Epithelial cell of proximal tubule (primary cell): ENCODE data around the gene TBR1. TPM values are rescaled to one million over a fixed set of nuclear protein-coding genes. Genes with fewer than 3 reads are reported as not detected.

Experiments used
- DNase-seq: peaks from one replicate; pipeline ENCODE4 v3.0.0-alpha.2; 2011; ENCODE audit warnings: low read depth
- H3K4me3 ChIP-seq: 2 replicates; pipeline ENCODE4 v1.5.1; 2011; ENCODE audit warnings: low read depth, mild to moderate bottlenecking, low read length
- CTCF ChIP-seq: conservative IDR thresholded peaks from 2 replicates; pipeline ENCODE4 v1.5.1; 2012; ENCODE audit warnings: low read depth, mild to moderate bottlenecking, low read length
- total RNA-seq: library from RNA; depleted of rRNA; stranded (reverse); fragments of >200 nt; gene quantifications from 2 replicates; pipeline ENCODE4 v1.2.3, GENCODE V29; 2015

The TBR1 gene
- total RNA-seq, 1 donor from 2014 or later = not detected

DNA sequence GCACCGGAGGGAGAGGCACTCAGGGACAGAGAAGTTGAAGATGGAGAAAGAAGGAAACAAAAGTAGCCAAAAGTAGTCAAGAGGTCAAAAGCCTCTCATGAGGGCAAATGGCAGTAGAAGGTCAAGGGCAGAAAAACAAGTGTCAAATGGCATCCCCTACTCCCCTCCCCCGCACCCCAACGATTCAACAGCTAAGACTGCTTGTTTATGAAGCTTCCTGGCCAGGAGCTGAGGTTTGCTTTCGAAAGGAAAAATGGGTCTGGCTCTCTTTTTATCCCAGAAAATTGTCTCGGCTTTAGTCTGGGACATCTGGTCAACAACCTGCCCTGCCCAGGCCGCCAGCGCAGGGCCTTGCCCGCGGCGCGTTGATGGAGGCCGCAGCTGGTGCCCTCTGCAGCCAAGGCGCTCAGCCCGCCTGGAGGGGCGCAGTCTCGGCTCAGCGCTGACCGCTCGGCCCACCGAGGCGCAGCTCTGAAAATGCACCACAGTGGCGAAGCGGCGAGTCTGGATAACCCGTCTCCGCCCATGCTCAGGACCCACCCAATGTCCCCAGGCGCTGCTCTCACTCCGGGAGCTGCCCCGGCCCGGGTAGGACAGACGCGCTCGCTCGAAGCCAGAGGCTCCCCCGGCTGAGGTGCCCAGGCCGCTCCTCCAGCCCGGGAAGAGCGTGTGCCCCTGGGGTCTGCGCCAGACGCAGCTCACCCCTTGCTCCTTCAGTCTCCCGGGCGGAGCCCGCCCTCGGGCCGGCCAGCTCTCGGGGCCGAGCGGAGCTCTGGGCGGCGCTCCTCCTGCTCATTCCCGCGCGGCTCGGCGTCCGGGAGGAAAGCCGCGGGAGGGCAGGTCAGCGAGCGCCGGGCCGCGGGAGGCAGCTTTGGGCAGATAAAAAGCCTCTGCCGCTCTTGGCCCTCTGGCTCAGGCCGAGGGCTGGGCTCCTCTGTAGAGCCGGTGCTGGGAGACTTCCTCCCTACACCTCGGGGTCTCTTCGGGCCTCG lies 1.8 kb upstream of the TBR1 start:
- TF ChIP-seq CTCF = no peak
- peak overlapping the region; percentile 53 for H3K4me3 ChIP-seq
- DNase-seq = no peak

GRCh38 chr2:161415034-161415986 lies 787 bp upstream of the TBR1 start:
- TF ChIP-seq CTCF = no peak
- DNase-seq = no peak
- H3K4me3 ChIP-seq = peak overlapping the region; percentile 53

DNA sequence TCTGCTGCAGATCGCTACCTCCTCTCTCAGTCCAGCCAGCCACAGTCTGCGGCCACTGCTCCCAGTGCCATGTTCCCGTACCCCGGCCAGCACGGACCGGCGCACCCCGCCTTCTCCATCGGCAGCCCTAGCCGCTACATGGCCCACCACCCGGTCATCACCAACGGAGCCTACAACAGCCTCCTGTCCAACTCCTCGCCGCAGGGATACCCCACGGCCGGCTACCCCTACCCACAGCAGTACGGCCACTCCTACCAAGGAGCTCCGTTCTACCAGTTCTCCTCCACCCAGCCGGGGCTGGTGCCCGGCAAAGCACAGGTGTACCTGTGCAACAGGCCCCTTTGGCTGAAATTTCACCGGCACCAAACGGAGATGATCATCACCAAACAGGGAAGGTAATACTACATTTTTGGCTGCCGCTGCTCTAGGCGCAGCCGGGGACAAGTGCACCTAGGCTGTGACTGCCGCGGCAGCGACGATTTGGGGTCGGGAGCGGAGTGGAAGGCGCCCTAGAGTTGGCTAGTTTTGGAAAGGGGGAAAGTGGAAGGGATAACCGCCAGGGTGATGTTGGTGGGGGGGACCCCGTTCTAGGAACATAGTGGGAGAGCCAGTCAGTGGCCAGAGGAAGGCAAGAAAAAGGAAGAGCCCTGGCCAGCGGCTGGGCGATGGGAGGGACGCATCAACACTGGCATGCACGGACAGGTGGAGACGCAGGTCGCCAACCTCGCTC lies 776 bp downstream of the TBR1 start:
- DNase-seq = no peak
- H3K4me3 ChIP-seq = no peak overlapping the region
- TF ChIP-seq CTCF = no peak

DNA sequence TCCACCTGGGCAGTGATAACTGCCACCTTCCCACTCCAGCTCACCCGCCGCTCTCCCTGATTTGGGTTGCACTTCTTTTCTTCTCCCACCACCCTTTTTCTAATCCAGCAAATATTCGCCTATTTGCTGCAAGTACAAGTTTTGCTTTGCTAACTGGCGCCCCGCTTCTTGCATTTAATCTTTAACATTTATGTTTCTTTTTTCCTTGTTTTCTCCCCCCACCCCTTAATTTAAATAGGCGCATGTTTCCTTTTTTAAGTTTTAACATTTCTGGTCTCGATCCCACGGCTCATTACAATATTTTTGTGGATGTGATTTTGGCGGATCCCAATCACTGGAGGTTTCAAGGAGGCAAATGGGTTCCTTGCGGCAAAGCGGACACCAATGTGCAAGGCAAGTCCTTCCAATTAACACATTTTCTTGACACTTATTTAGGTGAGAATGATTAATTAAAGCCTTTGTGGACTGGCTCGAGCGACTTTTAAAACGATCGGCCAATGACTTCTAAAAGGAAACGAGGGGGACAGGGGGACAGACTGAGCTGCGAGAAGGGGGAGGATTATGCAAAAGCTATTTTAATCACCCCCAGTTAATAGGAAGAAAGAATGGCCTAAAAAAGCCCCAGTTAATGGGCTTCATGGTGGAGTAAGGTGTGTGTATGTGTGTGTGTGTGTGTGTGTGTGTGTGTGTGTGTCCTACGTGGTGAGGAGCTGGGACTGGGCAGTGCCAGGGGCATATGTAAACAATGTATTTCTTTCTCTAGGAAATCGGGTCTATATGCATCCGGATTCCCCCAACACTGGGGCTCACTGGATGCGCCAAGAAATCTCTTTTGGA lies 1.6 kb downstream of the TBR1 start:
- H3K4me3 ChIP-seq = no peak overlapping the region

GRCh38 chr2:161418275-161418714 lies 2.2 kb downstream of the TBR1 start:
- H3K4me3 ChIP-seq = no peak overlapping the region
- no peak for TF ChIP-seq CTCF
- DNase-seq = no peak

More for the DNA sequence above, 1.6 kb downstream of the TBR1 start:
- no peak for DNase-seq
- TF ChIP-seq CTCF = no peak
